Measurements from ENCODE around the gene NR6A1.

Gene NR6A1

DNA sequence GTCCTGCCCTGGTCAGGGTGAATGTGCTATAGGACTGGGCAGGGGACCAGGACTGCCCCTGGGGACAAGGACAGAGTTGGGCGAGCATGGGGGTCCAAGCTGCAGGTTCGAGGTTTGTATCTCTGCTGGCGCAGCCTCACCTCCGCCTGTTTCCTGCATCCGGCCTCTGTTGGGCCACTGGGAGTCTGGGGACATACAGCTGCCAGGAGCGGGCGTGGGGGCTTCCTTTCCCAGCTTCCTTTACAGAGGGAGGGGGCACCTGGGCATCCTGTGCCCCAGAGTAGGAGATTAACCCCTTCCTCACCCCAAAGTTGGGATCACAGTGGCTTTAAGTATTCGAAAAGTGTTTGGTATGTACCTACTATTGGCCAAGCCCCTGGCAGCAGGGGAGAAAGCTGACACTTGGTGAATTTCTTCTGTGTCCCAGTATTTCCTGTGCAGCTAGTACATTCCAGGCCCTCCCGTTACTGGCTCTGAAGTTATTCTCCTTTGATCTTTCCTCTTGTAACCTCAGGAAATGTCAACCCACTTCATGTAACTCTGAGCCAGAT lies 24.8 kb upstream of the NR6A1 start:
- no peak for DNase-seq

DNA sequence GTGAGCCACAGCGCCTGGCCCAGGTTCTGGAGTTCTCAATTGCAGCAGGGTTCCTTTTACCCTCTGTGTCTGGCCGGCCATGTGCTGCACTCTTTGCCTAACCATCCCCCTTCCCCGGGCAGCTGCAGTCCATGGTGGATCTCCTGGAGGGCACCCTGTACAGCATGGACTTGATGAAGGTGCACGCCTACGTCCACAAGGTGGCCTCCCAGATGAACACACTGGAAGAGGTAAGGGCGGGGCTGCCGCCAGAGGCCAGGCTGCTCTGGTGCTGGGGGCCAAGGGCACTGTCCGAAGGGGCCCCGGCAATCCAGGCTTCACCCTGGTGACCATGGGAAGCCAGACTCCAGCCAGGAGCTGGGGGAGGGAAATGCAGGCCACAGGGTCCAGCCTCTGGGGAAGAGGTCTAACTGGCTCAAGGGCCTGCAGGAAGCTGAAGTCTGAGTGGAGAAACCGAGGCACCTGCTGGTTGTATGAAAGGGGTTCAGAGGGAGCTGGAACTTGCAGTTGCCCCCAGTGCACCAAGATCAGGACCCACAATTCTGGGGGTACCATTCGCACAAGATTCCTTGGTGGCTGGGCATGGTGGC lies 23.9 kb upstream of the NR6A1 start:
- DNase-seq: no peak

DNA sequence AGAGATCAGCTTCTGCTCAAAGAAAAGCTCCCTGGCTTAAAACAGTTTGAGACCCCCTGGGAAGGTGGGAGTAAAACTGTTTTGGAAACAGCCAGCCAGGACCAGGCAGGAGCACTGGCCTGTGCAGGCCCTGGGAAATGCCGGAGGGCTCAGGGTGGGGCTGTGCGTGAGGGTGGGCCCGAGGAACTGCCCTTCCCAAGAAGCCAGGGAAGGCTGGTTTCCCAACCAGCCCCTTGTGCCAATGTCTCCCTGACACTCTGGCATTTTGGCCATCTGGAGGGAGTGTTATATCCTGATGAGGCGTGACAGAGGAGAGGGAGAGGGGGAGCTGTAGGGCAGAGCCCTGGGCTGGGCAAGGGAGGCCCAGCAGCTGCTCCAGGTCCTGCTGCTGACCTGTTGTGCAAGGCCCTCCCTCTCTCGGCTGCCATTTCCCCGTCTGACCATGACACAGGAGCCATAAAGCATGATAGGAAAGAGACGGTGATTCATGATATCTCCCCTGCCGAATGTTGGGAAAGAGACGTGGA lies 22.0 kb upstream of the NR6A1 start:
- DNase-seq: no peak

DNA sequence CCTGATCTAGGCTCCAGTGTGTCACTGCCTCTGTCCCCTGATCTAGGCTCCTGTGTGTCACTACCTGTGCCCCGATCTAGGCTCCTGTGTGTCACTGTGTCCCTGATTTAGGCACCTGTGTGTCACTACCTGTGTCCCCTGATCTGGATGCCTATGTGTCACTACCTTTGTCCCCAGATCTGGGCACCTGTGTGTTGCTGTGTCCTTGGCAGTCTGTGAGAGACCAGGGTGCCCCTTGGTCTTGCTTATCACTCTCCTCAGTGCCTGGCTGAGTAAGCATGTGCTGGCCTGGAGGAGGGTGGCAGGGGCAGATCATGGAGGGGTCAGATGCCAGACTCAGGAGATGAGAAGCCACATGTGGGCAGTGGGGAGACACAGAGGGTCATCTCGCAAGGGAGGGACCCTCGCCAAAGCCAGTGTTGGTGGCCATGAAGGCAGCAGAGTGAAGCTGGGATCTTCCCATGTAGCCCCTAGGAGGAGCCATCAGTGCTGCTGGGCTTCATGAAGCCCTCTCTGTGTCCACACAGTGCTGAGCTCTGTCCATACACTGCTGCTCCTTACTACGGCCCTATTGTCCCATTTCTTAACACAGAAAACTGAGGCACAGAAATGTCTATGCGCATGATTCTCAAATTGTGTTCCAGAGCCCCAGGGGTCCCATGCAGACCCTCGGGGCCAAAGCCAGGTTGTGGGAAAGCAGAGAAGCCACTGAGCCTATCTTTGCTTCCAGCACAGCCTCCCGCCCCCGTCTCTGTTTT lies 21.3 kb upstream of the NR6A1 start:
- no peak for DNase-seq

DNA sequence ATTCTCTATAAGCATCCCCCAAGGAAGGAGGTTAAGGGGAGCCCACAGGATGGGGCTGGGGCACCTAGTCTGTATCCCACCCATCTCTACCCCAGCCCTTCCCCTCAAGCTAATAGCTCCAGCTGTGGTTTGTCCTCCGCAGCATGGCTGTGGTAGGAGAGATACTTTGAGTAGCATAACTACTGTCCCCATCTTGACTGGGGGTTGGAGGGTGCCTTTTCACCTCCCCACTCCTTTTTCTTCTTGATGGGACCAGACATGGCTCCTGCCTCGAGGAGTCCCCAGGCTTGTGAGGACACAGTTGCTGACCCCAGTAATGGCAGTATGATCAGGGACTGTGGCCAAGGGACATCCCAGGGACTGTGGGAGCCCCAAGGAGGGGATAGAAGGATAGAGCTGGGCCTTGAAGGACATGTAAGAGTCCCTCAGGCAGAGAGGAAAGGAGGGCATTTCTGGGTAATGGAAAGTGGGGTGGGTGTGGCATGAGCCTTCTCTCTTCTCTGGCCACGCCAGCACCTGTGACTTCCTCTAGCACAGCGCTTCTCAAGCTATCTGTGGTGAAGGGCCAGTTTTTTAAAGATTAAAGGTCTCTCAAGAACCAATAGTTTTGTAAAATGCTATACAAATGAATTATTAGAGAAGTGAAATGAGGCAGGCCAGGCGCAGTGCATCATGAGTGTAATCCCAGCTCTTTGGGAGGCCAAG lies 19.8 kb upstream of the NR6A1 start:
- no peak for DNase-seq

GRCh38 chr9:124790301-124790700 lies 19.2 kb upstream of the NR6A1 start:
- DNase-seq: no peak

DNA sequence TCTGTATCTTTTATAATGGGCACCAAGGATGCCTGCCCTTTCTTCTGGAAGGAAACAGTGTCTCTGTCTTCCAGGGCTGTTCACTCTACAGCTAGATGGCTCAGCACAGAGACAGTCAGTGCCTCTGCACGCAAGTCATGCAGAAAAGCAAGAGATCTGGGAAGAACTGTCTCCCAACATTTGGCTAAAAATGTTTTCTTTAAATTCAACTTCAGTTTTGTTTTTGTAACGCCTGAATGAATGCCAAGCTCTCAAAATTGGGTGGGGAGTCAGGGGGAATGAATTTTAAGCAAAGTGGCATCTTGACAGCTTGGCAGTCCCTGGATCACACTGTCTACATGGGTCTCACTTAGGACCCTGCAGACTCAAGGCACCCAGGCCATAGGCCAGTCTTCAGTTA lies 18.4 kb upstream of the NR6A1 start:
- DNase-seq: no peak

GRCh38 chr9:124788542-124789217 lies 17.6 kb upstream of the NR6A1 start:
- no peak for DNase-seq

- no peak for DNase-seq
Observed at GRCh38 chr9:124786881-124787573, 15.9 kb upstream of the NR6A1 start.

GRCh38 chr9:124784509-124784908 lies 13.4 kb upstream of the NR6A1 start:
- no peak for DNase-seq

DNA sequence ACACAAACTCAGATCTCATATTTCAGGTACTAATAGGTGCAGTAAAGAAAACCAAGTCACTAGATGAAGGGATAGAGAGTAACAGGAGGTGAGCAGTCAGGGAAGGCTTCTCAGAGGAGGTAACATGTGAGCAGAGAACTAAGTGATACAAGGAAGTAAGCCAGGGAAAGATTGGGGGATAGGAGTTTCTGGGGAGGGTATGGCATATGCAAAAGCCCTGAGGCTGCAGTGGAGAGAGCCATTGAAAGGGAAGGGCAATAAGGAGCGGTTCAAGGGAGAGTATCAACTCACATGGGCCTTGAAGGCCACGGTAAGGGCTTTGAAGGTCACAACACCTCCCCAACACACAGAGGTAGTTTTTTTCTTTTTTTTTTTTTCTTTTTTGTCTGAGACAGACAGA lies 12.7 kb upstream of the NR6A1 start:
- DNase-seq: no peak

- no peak for DNase-seq
Observed at GRCh38 chr9:124782661-124783574, 11.8 kb upstream of the NR6A1 start.

GRCh38 chr9:124781967-124782660 lies 11.0 kb upstream of the NR6A1 start:
- no peak for DNase-seq

- DNase-seq: no peak
Observed at GRCh38 chr9:124780757-124781151, 9.6 kb upstream of the NR6A1 start.

- DNase-seq: no peak
Observed at GRCh38 chr9:124780060-124780756, 9.1 kb upstream of the NR6A1 start.

DNA sequence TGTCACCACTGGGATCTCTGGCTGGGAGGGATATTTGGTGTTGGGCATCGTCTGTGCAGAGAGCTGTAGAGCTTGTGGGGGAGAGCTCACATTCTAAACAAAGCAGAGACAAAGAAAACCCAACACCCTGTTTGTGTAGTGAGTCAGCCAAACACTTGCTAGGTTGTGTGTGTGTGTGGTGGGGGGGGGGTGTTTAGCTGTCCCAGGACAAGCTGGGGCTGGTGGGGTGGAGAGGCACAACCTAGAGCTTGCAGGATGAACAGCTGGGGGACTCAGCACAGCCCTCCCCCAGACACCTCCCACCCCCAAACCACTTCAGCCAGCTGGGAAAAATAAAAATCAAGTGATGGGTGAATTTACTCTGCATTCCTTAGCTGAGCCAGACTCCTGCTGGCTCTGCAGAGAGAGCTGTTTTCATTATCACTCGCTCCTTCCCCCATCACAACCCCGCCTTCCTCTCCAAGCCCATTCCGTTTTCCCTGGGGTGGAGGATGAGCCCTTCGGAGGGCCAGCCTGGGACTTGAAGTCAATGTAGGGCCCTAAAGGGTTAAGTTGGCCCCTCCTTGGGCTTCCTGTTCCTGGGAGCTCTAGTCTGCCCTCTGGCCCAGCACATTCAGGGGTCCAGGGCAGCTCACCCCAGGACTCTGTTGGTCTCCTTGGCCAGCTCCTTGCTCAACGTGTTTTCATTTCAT lies 8.4 kb upstream of the NR6A1 start:
- DNase-seq: no peak

DNA sequence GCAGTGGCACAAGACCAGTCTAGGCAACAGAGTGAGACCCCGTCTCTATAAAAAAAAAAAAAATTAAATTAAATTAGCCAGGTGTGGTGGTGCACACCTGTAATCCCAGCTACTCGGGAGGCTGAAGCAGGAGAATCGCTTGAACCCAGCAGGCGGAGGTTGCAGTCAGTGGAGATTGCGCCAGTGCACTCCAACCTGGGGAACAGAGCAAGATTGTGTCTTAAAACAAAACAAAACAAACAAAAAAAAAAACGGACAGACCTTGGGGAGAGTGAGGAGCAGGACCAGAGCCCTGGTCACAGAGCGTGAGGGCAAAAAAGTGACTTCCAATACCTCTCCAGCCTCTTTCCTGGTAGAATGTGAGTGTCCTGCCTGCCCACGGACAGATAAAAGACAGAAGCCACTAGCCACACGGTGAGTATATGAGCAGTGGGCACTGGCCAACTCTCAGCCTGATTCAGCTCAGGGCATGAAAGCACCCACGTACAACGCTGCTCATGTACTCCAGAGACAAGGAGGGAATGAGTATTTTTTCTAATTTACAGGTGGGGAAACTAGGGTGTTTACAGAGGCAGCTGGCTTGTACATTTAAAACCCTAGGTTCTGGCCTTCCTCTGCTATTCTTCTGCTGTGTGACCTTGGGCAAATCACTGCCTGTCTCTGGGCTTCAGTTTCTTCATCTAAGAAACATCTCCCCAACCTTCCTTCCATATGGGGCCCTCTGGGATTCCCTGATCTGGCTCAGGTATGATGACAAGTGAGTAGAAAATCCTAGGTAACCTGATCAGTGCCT lies 7.7 kb upstream of the NR6A1 start:
- no peak for DNase-seq

GRCh38 chr9:124776954-124777648 lies 6.0 kb upstream of the NR6A1 start, which contains the start of gene OLFML2A:
TSS of gene OLFML2A (plus strand) at chr9:124777133. CDS start at chr9:124777271, 138 bp downstream.
- no peak for DNase-seq

All from NCI-H1694 (cell line).